Upper lobe of right lung (tissue), 1 donor: ENCODE measurements around the gene TMED4. TPM values are rescaled to one million over a fixed set of nuclear protein-coding genes. Genes with fewer than 3 reads are reported as not detected.
"Not testable (repeated sequence)": the region's sequence is repeated elsewhere in the genome, so short reads cannot be mapped to it uniquely, and the experiment has no call there.

Experiments
- ATAC-seq: fragments of 200-7000 bp; cut with Tn5 transposase; one replicate; pipeline ENCODE4 v1.9.1; 2020; ENCODE audit warnings: mild to moderate bottlenecking, moderate library complexity
- DNase-seq: peaks from one replicate; pipeline ENCODE4 v3.0.0-alpha.2; 2020
- H3K27ac ChIP-seq: fragments of 200-600 bp; one replicate; pipeline ENCODE4 v1.8.0; 2022
- H3K27me3 ChIP-seq: fragments of 200-600 bp; one replicate; pipeline ENCODE4 v1.8.0; 2022; ENCODE audit warnings: mild to moderate bottlenecking
- H3K36me3 ChIP-seq: fragments of 200-600 bp; one replicate; pipeline ENCODE4 v1.8.0; 2022
- H3K4me1 ChIP-seq: fragments of 200-600 bp; one replicate; pipeline ENCODE4 v1.8.0; 2022
- H3K4me3 ChIP-seq: fragments of 200-600 bp; one replicate; pipeline ENCODE4 v1.8.0; 2022; ENCODE audit warnings: mild to moderate bottlenecking
- H3K9me3 ChIP-seq: fragments of 200-600 bp; one replicate; pipeline ENCODE4 v1.8.0; 2022
- intact Hi-C: fragments of 100-400 bp; cut with DNase I; formaldehyde crosslinking; loops from one replicate; pipeline ENCODE4 v1.11.0; 2022
- total RNA-seq: library from RNA; stranded (reverse); fragmentation: NEBNext Ultra II Directional; extraction: Animal tissue kit (Norgen Biotek cat#: 25700); gene quantifications from one replicate; pipeline ENCODE4 v1.2.1, GENCODE V29; 2021
- TF ChIP-seq, protein P1 (sequence below): fragments of 200-600 bp; IDR thresholded peaks from one replicate; pipeline ENCODE4 v1.8.0; 2022; ENCODE audit warnings: antibody characterized with exemption
- donor health status: DM: no; HTN: yes; CAD: no; lungs with severe emphysema.

TMED4 gene
- total RNA-seq, 1 donor from 2014 or later = 78.3 TPM

DNA sequence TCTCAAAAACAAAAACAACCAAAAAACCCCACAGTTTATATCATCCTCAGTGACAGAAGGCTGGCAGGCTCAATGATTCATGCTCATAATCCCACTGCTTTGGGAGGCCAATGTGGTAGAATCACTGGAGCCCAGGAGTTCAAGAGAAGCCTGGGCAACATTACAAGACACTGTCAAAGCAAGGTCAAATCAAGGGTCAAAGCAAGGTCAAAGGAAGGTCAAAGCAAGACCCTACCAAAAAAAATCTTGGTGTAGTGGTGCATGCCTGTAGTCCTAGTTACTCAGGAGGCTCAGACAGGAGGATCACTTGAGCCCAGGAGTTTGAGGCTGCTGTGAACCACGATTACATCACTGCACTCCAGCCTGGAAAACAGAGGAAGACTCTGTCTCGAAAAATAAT, 26.7 kb downstream of the TMED4 start:
- Histone ChIP-seq H3K4me3 (no peak overlapping the region), H3K9me3 (no peaks in the 10 kb centered on the region), H3K27ac (no peak overlapping the region), H3K36me3 (no peaks in the 10 kb centered on the region), H3K27me3 (no peaks in the 10 kb centered on the region), H3K4me1 (no peaks in the 10 kb centered on the region)
- intact Hi-C loops = no loop called here
- ATAC-seq (no peak), DNase-seq (no peak)
- TF ChIP-seq, protein P1, sequence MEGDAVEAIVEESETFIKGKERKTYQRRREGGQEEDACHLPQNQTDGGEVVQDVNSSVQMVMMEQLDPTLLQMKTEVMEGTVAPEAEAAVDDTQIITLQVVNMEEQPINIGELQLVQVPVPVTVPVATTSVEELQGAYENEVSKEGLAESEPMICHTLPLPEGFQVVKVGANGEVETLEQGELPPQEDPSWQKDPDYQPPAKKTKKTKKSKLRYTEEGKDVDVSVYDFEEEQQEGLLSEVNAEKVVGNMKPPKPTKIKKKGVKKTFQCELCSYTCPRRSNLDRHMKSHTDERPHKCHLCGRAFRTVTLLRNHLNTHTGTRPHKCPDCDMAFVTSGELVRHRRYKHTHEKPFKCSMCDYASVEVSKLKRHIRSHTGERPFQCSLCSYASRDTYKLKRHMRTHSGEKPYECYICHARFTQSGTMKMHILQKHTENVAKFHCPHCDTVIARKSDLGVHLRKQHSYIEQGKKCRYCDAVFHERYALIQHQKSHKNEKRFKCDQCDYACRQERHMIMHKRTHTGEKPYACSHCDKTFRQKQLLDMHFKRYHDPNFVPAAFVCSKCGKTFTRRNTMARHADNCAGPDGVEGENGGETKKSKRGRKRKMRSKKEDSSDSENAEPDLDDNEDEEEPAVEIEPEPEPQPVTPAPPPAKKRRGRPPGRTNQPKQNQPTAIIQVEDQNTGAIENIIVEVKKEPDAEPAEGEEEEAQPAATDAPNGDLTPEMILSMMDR = no peak

DNA sequence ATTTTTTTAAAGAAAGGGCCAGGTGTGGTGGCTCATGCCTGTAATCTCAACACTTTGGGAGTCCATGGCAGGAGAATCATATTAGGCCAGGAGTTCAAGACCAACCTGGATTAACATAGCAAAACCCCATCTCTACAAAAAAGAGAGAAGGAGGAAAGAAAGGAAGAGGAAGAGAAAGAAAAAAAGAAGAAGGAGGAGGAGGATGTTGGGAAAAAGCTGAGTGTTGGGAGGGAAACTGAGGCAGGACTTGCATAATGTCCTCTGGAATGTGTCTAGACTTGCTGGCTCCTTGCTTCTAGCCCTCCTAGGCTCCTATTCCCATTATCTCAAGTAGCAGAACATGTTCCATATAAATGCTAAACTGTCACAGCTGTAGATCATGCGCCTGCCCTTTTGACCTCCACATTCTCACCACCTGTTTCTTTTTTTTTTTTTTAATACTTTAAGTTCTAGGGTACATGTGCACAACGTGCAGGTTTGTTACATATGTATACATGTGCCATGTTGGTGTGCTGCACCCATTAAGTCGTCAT, 29.5 kb downstream of the TMED4 start:
- H3K4me1 ChIP-seq, DNase-seq, H3K27me3 ChIP-seq, H3K27ac ChIP-seq, H3K36me3 ChIP-seq, ATAC-seq, H3K4me3 ChIP-seq, intact Hi-C loops, H3K9me3 ChIP-seq: not testable (repeated sequence)

DNA sequence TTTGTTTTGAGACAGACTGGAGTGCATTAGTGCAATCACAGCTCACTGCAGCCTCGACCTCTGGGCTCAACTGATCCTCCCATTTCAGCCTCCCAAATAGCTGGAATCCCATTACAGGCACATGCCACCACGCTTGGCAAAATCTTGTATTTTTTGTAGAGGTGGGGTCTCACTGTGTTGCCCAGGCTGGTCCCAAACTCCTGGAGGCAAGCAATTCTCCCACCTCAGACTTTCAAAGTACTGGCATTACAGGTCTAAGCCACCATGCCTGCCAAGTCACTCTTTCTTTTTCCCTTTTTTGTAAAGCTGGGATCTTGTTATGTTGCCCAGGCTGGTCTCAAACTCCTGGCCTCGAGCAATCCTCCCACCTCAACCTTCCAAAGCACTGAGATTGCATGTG, 32.6 kb downstream of the TMED4 start:
- Histone ChIP-seq H3K4me1 (no peaks in the 10 kb centered on the region), H3K36me3 (no peaks in the 10 kb centered on the region), H3K9me3 (no peaks in the 10 kb centered on the region), H3K4me3 (no peak overlapping the region), H3K27me3 (no peaks in the 10 kb centered on the region), H3K27ac (no peak overlapping the region)
- peak; percentile 11 for DNase-seq
- TF ChIP-seq, protein P1 = no peak
- intact Hi-C loops = no loop called here
- ATAC-seq = no peak

DNA sequence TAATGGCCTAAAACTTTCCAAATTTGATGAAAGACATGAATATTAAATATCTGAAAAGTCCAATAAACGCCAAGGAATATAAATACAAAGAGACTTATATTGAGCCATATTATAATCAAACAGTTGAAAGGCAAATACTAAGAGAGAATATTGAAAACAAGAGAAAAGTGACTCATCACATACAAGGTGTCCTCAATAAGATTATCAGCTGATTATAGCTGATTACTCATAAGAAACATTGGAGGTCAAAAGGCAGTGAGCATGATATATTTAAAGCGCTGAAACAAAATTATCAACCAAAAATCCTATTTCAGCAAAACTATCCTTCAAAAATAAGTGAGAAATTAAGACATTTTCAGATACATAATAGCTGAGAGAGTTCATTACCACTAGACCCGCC, 33.1 kb downstream of the TMED4 start:
- intact Hi-C loops = no loop called here
- Histone ChIP-seq H3K4me3 (no peak overlapping the region), H3K27me3 (no peaks in the 10 kb centered on the region), H3K9me3 (no peaks in the 10 kb centered on the region), H3K4me1 (no peaks in the 10 kb centered on the region), H3K27ac (no peak overlapping the region), H3K36me3 (no peaks in the 10 kb centered on the region)
- ATAC-seq (no peak), DNase-seq (no peak)
- TF ChIP-seq, protein P1 = no peak

DNA sequence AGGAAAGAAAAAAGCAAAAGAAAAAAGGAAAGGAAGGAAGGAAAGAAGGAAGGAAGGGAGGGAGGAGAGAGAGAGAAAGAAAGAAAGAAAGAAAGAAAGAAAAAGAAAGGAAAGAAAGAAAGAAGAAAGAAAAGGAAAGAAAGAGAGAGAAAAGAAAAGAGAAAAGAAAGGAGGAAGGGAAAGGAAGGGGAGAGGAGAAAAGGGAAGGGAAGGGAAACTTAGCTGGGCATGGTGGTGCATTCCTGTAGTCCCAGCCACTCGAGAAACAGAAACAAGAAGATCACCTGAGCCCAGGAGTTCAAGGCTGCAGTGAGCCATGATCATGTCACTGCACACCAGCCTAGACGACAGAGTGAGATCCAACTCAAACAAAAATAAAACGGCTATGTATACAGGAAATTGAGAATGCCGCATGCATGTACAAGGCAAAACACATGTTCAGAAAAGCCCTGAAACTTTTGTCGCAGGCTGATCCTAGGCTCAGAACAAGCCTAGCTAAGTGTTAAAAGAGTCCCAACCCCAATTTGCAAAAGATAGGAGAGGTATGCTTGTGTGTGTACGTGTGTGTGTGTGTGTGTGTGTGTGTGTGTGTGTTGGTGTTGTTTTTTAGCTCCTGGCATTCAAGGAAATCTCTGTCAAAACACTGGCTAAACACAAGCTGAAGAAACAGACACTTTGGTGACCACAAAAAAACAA, 34.3 kb downstream of the TMED4 start:
- Histone ChIP-seq H3K4me3 (no peak overlapping the region), H3K27ac (no peak overlapping the region), H3K36me3 (no peaks in the 10 kb centered on the region), H3K9me3 (no peaks in the 10 kb centered on the region), H3K4me1 (no peaks in the 10 kb centered on the region), H3K27me3 (no peaks in the 10 kb centered on the region)
- no peak for ATAC-seq
- TF ChIP-seq, protein P1 = no peak
- no peak for DNase-seq
- intact Hi-C loops = no loop called here

DNA sequence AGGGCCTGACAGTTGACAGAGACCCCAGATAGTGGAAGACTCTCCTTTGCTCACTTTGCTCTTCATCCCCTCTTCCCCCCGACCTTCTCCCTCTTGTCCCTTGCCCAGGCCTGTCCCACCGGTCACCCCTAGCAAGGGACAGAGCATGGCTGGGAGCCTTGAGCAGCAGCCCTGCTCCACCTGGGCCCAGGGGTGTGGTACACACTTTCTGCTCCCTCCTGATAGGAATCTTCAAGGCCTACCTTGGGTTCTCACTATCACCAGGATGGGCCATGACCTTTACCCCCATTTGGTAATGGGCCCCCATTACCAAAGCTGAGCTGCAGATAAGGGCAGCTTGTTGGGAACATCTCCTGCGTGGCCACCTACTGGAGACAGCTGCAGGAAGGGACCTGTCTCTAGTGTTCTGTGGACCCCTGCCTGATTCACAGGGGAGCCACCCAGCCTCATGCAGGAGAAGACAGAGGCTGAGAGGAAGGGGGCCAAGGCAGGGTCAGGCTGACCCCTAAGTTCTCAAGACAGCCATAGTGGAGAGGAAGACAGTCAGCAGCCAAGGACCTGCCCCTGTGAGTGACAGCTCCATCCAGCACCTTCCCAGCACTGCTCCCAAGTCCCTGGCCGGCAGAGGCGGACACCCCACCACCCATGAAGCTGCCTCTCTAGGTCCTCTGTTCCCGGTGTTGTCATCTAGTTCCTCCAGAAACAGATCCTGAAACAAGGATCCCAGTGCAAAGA, 40.0 kb downstream of the TMED4 start:
- Histone ChIP-seq H3K36me3 (no peaks in the 10 kb centered on the region), H3K27ac (no peak overlapping the region), H3K27me3 (no peaks in the 10 kb centered on the region), H3K4me3 (no peak overlapping the region), H3K4me1 (no peaks in the 10 kb centered on the region), H3K9me3 (no peaks in the 10 kb centered on the region)
- intact Hi-C loops = no loop called here
- no peak for ATAC-seq
- DNase-seq = peak; percentile 35
- TF ChIP-seq, protein P1 = no peak
